Loucy (cell line): Measurements from ENCODE around the gene ERGIC3.

Source experiments
- CTCF ChIP-seq: fragments of 200-600 bp; sonication (generic); conservative IDR thresholded peaks from 2 replicates; pipeline ENCODE4 v1.5.1; 2014; ENCODE audit warnings: mild to moderate bottlenecking, antibody characterized with exemption, low read length
- EZH2phosphoT487 ChIP-seq: fragments of 200-600 bp; IDR thresholded peaks from 2 replicates; pipeline ENCODE4 v1.6.1; 2018; ENCODE audit warnings: antibody characterized with exemption, mild to moderate bottlenecking, moderate library complexity, borderline replicate concordance

GRCh38 chr20:35588397-35588796 lies 46.5 kb downstream of the ERGIC3 start:
- TF ChIP-seq CTCF, result no peak
- no peak for TF ChIP-seq EZH2phosphoT487
